Measurements from ENCODE around the gene PHEX. TPM values are rescaled to one million over a fixed set of nuclear protein-coding genes. Genes with fewer than 3 reads are reported as not detected.

PHEX gene
- total RNA-seq, 2 donors from 2014 or later = 1.4 to 1.9 TPM

DNA sequence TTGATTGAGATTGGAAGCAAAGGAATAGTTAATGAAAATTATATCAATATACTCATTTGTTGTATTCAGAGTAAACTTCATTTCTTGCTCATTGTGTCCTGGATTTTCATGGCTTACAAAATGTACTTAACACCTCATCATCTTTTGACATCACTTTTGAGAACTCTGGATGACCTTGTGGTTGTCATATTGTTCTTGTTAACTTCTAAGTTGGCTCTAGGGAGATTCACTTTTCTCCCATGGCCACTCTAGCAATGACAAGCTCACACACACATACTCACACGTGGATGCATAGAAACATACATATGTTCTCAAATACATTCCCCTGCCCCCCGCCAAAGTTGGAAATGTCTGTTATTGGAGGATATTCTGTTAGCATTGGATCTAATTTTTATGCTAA lies 15.3 kb downstream of the PHEX start:
- Mint-ChIP-seq H3K9me3 (no peaks in the 10 kb centered on the region), H3K27me3 (ENCODE audit: low read depth) (no peaks in the 10 kb centered on the region), H3K4me1 (ENCODE audit: low read depth) (no peaks in the 10 kb centered on the region), H3K36me3 (ENCODE audit: insufficient read depth in 2 of 2) (no peaks in the 10 kb centered on the region), H3K27ac (no peak overlapping the region), H3K4me3 (no peak overlapping the region)
- DNase-seq (no peak), ATAC-seq (replicated peaks in 1 of 2) (no peak)

DNA sequence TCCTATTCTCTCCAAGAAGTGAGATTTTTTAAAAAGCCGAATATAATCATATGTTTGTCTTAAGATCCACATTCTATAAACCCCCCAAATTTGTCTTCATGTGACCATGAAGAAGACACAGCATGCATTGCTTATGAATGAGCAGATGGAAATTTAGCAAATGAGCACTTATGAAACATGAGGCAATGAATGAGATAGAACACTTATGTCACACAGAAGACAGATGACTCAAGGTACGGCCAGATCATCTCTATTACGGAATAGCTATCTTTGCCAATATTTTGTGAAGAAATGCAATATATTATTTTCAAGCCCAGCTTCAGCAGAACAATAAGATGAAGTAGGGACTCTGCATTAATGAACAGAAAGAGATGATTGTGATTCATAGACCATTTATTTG lies 21.4 kb downstream of the PHEX start:
- peaks cover 11% of the 10 kb centered on the region for H3K4me1 Mint-ChIP-seq (ENCODE audit: low read depth)
- H3K36me3 Mint-ChIP-seq (ENCODE audit: insufficient read depth in 2 of 2) = no peaks in the 10 kb centered on the region
- DNase-seq = no peak
- H3K27ac Mint-ChIP-seq = no peak overlapping the region
- no peak overlapping the region for H3K4me3 Mint-ChIP-seq
- H3K9me3 Mint-ChIP-seq = no peaks in the 10 kb centered on the region
- no peaks in the 10 kb centered on the region for H3K27me3 Mint-ChIP-seq (ENCODE audit: low read depth)
- ATAC-seq (replicated peaks in 1 of 2) = no peak

DNA sequence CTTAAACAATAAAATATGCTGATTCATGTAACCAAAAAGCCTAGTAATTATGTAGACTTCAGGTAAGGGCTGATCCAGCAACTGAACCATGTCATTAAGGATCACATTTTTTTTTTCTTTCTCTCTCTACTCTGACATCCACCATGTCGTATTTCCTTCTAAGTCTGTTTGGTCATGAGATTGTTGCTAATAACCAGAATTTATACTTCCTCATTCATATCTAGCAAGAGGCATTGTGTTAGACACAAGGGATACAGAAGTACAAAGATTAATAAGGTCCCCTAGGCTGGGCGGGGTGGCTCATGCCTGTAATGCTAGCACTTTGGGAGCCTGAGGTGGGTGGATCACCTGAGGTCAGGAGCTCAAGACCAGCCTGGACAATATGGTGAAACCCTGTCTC lies 24.1 kb downstream of the PHEX start:
- H3K36me3 Mint-ChIP-seq (ENCODE audit: insufficient read depth in 2 of 2) = no peaks in the 10 kb centered on the region

DNA sequence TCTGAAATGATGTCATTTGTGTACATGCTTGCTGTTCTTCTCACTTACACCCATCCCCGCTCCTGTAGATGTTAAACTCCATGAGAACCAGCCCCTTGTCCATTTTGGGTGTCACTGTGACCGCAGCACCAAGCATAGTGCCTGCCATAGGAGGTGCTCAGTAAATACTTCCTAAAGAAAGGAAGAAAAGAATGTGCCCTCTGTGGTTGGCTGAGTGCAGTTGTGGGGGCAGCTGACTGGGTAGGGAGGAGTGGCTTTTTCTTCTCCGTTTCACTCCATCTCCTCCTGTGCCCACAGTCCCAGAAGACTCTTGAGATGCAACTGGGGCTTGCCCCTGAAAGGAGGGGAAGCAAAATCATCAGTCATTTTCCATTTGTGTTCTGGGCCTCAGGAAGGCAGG lies 25.5 kb downstream of the PHEX start:
- H3K4me3 Mint-ChIP-seq = no peak overlapping the region
- H3K36me3 Mint-ChIP-seq (ENCODE audit: insufficient read depth in 2 of 2) = no peaks in the 10 kb centered on the region
- H3K27ac Mint-ChIP-seq = no peak overlapping the region
- peaks cover 0 to 2% of the 10 kb centered on the region in 2 donors for H3K9me3 Mint-ChIP-seq
- ATAC-seq (replicated peaks in 1 of 2) (no peak), DNase-seq (no peak)
- no peaks in the 10 kb centered on the region for H3K27me3 Mint-ChIP-seq (ENCODE audit: low read depth)
- peaks cover 42% of the 10 kb centered on the region for H3K4me1 Mint-ChIP-seq (ENCODE audit: low read depth)

More for the DNA sequence above, 24.1 kb downstream of the PHEX start:
- Mint-ChIP-seq H3K9me3 (no peaks in the 10 kb centered on the region), H3K4me1 (ENCODE audit: low read depth) (peaks cover 29% of the 10 kb centered on the region), H3K4me3 (no peak overlapping the region), H3K27ac (no peak overlapping the region), H3K27me3 (ENCODE audit: low read depth) (no peaks in the 10 kb centered on the region)
- no peak for DNase-seq
- ATAC-seq (replicated peaks in 1 of 2) = no peak

DNA sequence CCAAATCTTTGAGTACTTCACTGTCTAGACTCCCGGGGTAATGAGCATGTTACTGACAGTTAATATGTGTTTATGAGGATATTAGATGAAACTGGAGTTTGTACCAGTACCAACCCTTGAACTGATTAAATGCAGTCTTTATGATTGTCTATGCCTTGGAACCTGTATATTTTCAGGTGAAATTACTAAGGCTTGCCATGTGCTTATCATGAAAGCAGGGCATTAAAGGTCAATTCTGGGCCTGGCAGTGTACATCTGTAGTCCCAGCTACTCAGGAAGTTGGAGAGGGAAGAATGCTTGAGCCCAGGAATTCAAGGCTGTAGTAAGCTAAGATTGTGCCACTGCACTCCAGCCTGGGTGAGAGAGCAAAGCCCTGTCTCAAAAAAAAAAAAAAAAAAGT lies 27.6 kb downstream of the PHEX start:
- Mint-ChIP-seq H3K4me1 (ENCODE audit: low read depth) (peaks cover 52% of the 10 kb centered on the region), H3K9me3 (peaks cover 0 to 2% of the 10 kb centered on the region in 2 donors), H3K4me3 (peak overlapping the region; percentile 8 to 71), H3K27ac (no peak overlapping the region), H3K27me3 (ENCODE audit: low read depth) (no peaks in the 10 kb centered on the region), H3K36me3 (ENCODE audit: insufficient read depth in 2 of 2) (no peaks in the 10 kb centered on the region)
- DNase-seq = no peak
- no peak for ATAC-seq (replicated peaks in 1 of 2)

DNA sequence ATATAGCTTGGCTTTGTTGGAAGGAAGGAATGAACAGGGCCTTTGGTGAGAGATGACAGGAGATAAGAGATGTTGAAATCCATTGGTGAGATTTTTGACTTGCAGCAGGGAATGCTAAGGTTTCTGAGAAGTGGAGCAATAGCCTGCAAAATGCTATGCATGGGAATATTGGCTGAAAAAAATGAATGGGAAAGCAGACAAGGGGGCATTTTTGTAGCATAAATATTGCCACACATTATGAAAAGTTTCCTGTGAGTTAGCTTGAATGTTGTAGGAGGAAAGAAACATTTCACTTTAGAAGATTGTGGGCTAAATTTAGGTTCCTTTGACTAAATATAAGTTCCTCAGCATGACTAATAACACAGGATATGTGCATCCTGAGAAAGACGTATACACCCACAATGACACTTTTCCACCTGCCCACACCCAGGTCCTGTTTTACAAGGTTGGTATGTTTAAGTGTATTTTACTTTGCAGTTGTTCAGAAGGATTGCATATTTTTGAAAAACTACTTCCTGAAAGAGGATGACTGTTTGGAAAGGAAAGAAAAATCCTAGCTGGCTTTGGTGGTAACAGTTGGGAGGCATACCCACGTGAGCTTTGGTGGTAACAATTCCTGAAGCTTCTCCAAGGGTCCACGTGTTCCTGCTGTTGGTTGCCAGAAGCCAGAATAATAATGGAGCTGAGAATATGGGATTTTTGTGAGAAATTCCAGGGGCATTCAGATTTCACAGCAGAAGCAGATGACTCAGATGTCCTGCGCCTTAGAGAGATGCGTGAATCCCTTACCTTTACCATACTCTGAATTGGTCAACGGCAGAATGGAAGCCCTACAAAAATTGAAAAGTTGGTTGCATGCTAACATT lies 28.5 kb downstream of the PHEX start:
- Mint-ChIP-seq H3K4me1 (ENCODE audit: low read depth) (peaks cover 52% of the 10 kb centered on the region), H3K27me3 (ENCODE audit: low read depth) (no peaks in the 10 kb centered on the region)
- peak; percentile 13 to 26 for DNase-seq

DNA sequence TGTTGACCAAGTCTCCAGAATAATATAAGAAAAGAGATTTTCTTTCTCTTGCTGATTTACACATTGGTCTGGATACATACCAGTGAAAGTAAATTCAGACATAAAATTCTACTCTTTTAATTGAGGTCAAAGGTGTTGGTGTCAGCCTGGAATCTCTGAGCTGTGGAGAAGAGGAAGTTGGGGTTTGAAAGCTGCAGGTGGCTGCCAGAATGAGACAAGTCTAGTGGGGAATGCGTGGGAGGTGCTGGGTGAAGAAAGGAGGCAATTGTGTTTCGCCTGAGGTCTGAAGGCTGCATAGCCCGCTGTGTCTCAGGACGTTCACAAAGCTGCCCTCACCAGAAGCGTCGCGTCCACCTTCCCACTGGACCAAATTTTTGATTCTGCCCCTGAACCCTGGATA lies 31.2 kb downstream of the PHEX start:
- H3K4me3 Mint-ChIP-seq = peak overlapping the region; percentile 39 to 52
- no peak overlapping the region for H3K27ac Mint-ChIP-seq
- ATAC-seq (replicated peaks in 1 of 2) (peak; percentile 38 to 53), DNase-seq (peak; percentile 23 to 47)
- peaks cover 55% of the 10 kb centered on the region for H3K4me1 Mint-ChIP-seq (ENCODE audit: low read depth)
- peaks cover 0 to 2% of the 10 kb centered on the region in 2 donors for H3K9me3 Mint-ChIP-seq
- no peaks in the 10 kb centered on the region for H3K36me3 Mint-ChIP-seq (ENCODE audit: insufficient read depth in 2 of 2)
- no peaks in the 10 kb centered on the region for H3K27me3 Mint-ChIP-seq (ENCODE audit: low read depth)

More for the DNA sequence above, 28.5 kb downstream of the PHEX start:
- no peaks in the 10 kb centered on the region for H3K36me3 Mint-ChIP-seq (ENCODE audit: insufficient read depth in 2 of 2)
- H3K27ac Mint-ChIP-seq = no peak overlapping the region
- H3K4me3 Mint-ChIP-seq = peak overlapping the region; percentile 8 to 71
- H3K9me3 Mint-ChIP-seq = peaks cover 0 to 2% of the 10 kb centered on the region in 2 donors
- peak; percentile 89 to 92 for ATAC-seq (replicated peaks in 1 of 2)

DNA sequence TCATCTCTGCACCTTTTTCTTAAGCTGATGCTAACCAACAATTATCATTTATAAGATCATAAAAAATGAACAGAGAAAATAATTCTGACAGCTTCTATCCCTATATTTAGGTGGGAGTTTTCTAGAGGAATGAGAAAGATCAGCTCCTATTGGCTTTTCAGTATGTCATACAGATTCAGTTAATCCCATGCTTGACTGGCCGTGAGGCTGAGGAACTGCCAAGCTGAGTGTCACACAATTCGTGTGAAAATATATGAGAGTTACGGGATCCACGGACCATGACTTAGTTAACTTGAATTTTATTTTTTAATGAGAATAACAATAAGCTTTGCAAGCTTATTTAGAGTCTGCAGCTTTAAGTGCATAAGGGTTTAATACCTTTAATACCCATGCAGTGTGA lies 37.5 kb downstream of the PHEX start:
- Mint-ChIP-seq H3K4me3 (no peak overlapping the region), H3K4me1 (ENCODE audit: low read depth) (peaks cover 15% of the 10 kb centered on the region), H3K9me3 (no peaks in the 10 kb centered on the region), H3K27ac (no peak overlapping the region), H3K27me3 (ENCODE audit: low read depth) (peaks cover 6% of the 10 kb centered on the region), H3K36me3 (ENCODE audit: insufficient read depth in 2 of 2) (no peaks in the 10 kb centered on the region)
- no peak for DNase-seq
- ATAC-seq (replicated peaks in 1 of 2) = no peak

DNA sequence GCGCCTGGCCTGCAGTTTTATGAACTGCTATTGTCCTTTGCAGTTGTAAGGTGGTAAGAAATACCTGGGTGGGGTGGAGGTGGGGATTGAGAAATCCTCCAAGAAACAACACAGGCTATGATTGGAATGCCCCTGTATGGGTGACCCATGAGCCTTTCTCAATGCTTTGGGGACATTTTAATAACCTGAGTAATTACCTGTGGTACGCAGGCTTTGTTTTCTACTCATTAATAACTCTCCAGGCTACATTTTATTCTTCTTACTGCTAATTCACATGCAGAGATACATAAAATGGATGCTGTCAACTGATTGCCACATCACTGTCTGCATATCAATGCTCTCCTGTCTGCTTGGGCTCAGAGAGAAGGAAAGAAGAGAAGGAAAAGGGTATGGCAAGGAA lies 41.8 kb downstream of the PHEX start:
- Mint-ChIP-seq H3K36me3 (ENCODE audit: insufficient read depth in 2 of 2) (no peaks in the 10 kb centered on the region), H3K4me1 (ENCODE audit: low read depth) (no peaks in the 10 kb centered on the region), H3K27me3 (ENCODE audit: low read depth) (peaks cover 6% of the 10 kb centered on the region), H3K9me3 (no peaks in the 10 kb centered on the region), H3K4me3 (no peak overlapping the region), H3K27ac (no peak overlapping the region)
- no peak for DNase-seq
- ATAC-seq (replicated peaks in 1 of 2) = no peak

DNA sequence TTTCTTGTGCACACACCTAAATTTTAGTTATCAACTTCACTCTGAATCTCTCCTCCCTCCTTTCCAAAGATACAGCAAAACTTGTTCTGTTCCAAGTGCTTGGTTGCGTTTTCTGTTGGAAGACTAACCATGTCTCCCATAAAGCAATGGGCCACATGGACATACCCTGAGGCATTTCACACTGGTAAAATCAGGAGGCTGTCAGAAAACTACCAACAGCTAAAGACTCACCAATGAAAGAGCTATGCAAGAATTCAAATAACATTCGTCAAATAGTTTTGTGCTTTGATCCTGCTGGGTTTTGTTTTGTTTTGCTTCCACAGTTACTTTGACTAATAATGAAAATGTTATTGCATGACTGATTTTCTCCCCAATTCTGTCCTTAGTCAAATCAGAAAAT lies 46.0 kb downstream of the PHEX start:
- no peak for DNase-seq
- H3K36me3 Mint-ChIP-seq (ENCODE audit: insufficient read depth in 2 of 2) = no peaks in the 10 kb centered on the region
- peaks cover 9% of the 10 kb centered on the region for H3K27me3 Mint-ChIP-seq (ENCODE audit: low read depth)
- no peaks in the 10 kb centered on the region for H3K9me3 Mint-ChIP-seq
- H3K4me1 Mint-ChIP-seq (ENCODE audit: low read depth) = peaks cover 5% of the 10 kb centered on the region
- ATAC-seq (replicated peaks in 1 of 2) = no peak
- H3K27ac Mint-ChIP-seq = no peak overlapping the region
- no peak overlapping the region for H3K4me3 Mint-ChIP-seq

DNA sequence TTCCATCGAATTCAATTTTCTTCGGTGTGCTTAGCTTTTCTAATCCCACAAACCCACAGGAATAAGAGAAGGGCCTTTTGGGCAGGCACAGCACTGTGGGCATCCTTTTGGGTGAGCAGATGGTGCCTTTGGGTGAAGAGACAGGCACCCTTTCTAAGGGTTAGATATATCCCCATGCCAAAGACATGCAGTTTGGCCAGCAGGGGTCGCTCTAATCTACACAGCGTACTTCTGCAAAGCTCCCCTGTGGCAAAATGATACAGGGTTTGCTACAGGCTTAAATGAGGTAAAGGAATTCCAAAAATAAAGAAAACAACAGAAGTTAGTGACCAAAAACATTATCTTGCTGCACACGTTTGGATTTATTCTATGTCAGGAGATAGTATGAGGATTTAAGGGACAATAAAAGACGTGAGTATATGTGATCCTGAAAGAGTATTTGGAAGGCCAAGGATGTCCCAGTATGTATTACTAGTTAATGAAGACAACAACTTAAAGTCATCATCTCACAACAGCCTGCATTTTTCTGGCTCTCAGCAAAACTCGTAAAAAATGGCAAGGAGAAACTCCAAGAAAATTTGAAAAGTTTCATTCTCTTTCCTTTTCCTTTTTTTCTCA lies 49.5 kb downstream of the PHEX start:
- DNase-seq = peak; percentile 45 to 61
- H3K4me3 Mint-ChIP-seq = no peak overlapping the region
- no peaks in the 10 kb centered on the region for H3K9me3 Mint-ChIP-seq
- peak overlapping the region; percentile 30 for H3K27ac Mint-ChIP-seq
- peaks cover 5% of the 10 kb centered on the region for H3K4me1 Mint-ChIP-seq (ENCODE audit: low read depth)
- ATAC-seq (replicated peaks in 1 of 2) = peak; percentile 51 to 65
- H3K27me3 Mint-ChIP-seq (ENCODE audit: low read depth) = peaks cover 9% of the 10 kb centered on the region
- no peaks in the 10 kb centered on the region for H3K36me3 Mint-ChIP-seq (ENCODE audit: insufficient read depth in 2 of 2)

DNA sequence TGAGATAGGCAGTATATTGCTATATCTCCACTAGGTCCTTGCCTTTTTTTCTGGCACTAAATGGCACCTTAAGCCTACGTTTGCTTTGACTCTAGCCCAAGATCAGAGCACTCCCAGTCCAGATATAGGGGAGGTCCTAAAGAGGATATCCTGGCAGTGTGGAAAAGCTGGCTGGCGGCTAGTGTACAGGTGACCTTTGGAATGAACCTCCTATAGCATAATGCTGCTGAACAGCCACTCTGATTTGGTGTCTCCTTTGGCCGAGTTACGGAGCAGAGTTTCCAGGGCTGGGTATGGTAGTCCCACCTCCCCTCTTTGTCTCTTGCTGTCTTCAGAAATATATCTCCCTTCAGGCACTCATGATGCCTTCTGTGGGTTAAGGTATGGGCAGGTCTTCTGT lies 53.9 kb downstream of the PHEX start:
- Mint-ChIP-seq H3K27ac (no peak overlapping the region), H3K4me3 (no peak overlapping the region), H3K4me1 (ENCODE audit: low read depth) (peaks cover 16% of the 10 kb centered on the region), H3K36me3 (ENCODE audit: insufficient read depth in 2 of 2) (no peaks in the 10 kb centered on the region), H3K27me3 (ENCODE audit: low read depth) (peaks cover 6% of the 10 kb centered on the region), H3K9me3 (no peaks in the 10 kb centered on the region)
- DNase-seq (no peak), ATAC-seq (replicated peaks in 1 of 2) (no peak)

DNA sequence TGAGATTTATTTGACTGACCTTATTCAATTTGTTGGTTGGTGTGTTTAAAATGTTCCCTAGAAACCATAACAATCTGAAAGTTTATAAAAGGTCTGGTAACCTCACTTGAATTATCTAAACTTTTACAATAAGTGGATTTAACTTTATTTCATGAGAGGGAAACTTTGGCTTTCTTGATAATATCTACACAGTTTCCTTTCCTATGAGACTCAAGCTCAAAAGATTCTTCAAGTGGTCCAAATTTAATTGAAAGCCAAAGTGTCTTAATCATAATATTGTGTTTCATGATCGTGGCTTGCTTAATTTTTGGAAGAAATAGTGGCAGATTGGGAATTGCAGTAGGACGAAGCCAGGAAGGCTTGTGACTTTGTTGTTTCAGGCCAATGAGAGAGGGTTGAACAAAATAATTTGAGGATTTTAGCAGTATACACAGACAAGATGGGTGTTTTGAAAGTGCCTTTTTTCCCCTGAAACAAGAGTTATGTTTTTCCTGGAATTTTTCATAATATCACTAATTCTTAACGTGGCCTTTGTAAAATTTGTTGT lies 55.0 kb downstream of the PHEX start:
- Mint-ChIP-seq H3K4me3 (no peak overlapping the region), H3K27me3 (ENCODE audit: low read depth) (no peaks in the 10 kb centered on the region), H3K27ac (no peak overlapping the region), H3K4me1 (ENCODE audit: low read depth) (peaks cover 10% of the 10 kb centered on the region), H3K36me3 (ENCODE audit: insufficient read depth in 2 of 2) (peaks cover 0 to 1% of the 10 kb centered on the region in 2 donors), H3K9me3 (peaks cover 0 to 2% of the 10 kb centered on the region in 2 donors)
- ATAC-seq (replicated peaks in 1 of 2) (no peak), DNase-seq (no peak)
